Measurements from ENCODE around the gene CPLANE2.

- TF ChIP-seq CTCF (IDR thresholded peaks at IDR 0.05) (no peak), POLR2A (IDR thresholded peaks at IDR 0.05) (no peak)
Measured at GRCh38 chr1:16248603-16249516, 11.9 kb upstream of the CPLANE2 start.
